VCaP (cell line): Measurements from ENCODE around the gene SIGMAR1.
"Not testable (repeated sequence)": the region's sequence is repeated elsewhere in the genome, so short reads cannot be mapped to it uniquely, and the experiment has no call there.

Experiments used
- H3K27ac ChIP-seq: fragments of 450-650 bp; 2 replicates; pipeline ENCODE4 v1.5.1; 2017
- TF ChIP-seq, protein P1 (sequence below): fragments of 450-650 bp; conservative IDR thresholded peaks from 2 replicates; pipeline ENCODE4 v1.5.1; 2017; ENCODE audit warnings: mild to moderate bottlenecking, moderate library complexity

The SIGMAR1 gene

DNA sequence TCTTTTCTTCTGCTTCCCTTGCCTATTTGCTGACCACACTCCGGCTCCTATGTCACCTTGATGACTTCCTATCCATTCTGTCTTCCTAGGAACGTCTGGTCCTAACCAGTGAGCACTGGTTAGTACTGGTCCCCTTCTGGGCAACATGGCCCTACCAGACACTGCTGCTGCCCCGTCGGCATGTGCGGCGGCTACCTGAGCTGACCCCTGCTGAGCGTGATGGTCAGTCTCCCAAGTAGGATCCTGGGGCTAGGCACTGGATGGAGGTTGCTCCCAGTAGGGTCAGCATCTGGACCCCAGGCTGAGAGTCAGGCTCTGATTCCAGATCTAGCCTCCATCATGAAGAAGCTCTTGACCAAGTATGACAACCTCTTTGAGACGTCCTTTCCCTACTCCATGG lies 11.1 kb upstream of the SIGMAR1 start:
- TF ChIP-seq, protein P1, sequence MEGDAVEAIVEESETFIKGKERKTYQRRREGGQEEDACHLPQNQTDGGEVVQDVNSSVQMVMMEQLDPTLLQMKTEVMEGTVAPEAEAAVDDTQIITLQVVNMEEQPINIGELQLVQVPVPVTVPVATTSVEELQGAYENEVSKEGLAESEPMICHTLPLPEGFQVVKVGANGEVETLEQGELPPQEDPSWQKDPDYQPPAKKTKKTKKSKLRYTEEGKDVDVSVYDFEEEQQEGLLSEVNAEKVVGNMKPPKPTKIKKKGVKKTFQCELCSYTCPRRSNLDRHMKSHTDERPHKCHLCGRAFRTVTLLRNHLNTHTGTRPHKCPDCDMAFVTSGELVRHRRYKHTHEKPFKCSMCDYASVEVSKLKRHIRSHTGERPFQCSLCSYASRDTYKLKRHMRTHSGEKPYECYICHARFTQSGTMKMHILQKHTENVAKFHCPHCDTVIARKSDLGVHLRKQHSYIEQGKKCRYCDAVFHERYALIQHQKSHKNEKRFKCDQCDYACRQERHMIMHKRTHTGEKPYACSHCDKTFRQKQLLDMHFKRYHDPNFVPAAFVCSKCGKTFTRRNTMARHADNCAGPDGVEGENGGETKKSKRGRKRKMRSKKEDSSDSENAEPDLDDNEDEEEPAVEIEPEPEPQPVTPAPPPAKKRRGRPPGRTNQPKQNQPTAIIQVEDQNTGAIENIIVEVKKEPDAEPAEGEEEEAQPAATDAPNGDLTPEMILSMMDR, result no peak
- H3K27ac ChIP-seq, result peak overlapping the region; percentile 95; the same call in 1 of the 2 replicates

DNA sequence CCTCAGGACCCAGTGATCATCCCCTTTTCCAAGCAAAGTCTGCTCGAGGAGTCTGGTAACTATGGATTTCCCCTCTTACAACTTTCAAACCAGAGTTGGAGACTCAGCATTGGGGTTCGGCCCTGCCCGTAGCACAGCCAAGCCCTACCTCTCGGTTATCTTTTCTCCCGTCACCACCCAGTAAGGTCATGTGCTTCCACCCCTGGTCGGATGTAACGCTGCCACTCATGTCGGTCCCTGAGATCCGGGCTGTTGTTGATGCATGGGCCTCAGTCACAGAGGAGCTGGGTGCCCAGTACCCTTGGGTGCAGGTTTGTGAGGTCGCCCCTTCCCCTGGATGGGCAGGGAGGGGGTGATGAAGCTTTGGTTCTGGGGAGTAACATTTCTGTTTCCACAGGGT lies 10.1 kb upstream of the SIGMAR1 start:
- TF ChIP-seq, protein P1, result no peak
- H3K27ac ChIP-seq, result peak overlapping the region; percentile 95

DNA sequence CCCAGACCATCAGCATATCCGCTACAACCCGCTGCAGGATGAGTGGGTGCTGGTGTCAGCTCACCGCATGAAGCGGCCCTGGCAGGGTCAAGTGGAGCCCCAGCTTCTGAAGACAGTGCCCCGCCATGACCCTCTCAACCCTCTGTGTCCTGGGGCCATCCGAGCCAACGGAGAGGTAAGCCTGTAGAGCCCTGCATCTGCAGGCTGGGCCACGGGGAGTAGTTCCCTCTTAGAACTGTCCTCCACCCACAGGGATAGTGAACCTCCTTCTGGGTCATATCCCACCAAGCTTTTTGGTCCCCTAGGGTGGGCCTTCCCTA lies 9.5 kb upstream of the SIGMAR1 start:
- peak overlapping the region; percentile 95 for H3K27ac ChIP-seq
- TF ChIP-seq, protein P1, result peak; percentile 3; the same call in 1 of the 2 replicates

DNA sequence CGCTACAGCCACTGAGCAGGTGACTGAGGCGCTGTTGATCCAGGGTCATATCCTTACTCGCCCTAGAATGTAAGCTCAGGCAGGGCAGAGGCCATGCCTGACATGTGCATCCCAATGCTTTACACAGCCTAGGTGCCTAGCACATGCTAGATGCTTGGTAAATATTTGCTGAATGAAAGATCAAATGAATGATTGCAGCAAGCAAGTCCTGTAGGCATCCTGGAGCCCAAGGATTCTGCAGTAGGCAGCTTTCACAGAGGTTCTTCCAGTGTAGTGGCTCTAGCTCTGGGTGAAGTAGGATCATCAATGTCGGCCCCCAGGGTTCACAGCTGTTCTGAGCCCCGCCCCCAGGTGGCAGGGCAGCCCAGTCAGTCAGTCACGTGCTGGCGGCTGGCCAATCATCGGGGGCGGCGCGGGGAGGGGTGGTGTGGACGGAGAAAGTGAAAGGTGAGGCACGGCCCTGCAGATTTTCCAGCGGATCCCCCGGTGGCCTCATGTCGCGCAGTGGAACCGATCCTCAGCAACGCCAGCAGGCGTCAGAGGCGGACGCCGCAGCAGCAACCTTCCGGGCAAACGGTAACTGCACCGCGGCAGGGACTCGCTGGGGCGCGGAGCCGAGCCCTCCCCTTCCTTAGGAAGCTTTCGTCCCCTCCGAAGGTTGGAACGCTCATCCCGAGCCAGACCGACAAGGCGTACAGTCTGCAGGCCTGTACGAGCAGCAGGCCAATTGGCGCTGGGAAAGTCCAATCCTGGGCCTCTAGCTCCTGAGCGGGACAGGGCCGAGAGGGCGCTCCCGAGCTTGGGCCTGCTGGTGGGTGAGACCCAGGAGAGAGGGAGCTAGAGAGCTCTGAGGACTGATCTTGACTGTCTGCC lies 8.9 kb upstream of the SIGMAR1 start, which contains the start of gene GALT:
Gene GALT, plus strand, starts transcription at position 465 of the 873 bp plus-strand sequence. Its CDS starts 30 bp downstream, at position 495.
- TF ChIP-seq, protein P1, result peak; percentile 64
- H3K27ac ChIP-seq, result peak within 1 kb of the TSS; percentile 95

DNA sequence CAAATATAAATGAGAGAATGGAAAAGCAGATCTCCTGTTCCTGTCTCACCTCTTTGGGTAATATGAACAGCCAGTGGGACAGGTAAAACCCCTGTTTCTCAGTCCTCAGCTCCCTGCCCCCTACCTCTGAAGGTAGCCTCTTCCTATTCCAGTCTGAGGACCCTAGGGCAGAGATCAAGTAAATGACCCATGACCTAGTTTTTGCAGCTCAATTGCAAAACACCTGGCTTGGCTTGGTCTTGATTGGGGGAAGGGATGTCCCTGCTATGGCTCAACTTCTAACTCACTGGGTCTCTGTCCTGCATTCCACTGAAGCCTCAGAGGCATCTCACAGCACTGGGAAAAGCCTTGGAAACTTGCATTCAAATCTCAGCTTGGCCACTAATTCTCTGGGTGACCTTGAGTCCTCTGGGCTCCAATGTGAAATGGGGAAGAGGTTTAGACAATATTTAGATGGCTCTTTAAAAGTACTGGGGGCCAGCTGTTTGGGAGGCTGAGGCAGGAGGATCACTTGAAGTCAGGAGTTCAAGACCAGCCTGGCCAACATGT lies 7.3 kb upstream of the SIGMAR1 start:
- TF ChIP-seq, protein P1, result no peak
- H3K27ac ChIP-seq, result no peak overlapping the region

DNA sequence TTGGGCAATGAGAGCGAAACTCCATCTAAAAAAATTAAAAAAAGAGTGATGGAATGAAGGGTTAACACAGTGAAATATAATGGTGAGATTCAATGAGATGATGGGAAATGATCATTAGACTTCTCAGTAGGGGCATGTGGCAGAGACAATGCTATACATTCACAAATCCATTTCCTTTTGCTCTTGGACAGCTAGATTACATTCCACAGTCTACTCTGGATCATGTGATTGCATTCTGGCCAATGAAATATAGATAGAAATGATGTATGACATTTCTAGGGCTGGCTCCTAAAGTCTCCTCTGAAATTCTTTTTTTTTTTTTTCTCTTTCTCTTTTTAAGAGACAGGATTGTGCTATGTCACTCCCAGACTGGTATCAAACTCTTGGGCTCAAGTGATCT lies 5.1 kb upstream of the SIGMAR1 start:
- TF ChIP-seq, protein P1, result no peak
- H3K27ac ChIP-seq, result no peak overlapping the region

DNA sequence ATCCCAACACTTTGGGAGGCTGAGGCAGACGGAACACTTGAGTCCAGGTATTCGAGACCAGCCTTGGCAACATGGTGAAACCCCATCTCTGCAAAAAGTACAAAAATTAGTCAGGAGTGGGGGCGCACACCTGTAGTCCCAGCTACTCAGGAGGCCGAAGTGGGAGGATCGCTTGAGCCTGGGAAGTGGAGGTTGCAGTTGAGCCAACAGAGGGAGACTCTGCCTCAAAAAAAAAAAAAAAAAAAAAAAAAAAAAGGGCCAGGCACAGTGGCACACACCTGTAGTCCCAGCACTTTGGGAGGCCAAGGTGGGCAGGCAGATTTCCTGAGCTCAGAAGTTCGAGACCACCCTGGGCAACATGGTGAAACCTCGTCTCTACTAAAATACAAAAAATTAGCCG lies 1.7 kb upstream of the SIGMAR1 start:
- not testable (repeated sequence) for H3K27ac ChIP-seq

DNA sequence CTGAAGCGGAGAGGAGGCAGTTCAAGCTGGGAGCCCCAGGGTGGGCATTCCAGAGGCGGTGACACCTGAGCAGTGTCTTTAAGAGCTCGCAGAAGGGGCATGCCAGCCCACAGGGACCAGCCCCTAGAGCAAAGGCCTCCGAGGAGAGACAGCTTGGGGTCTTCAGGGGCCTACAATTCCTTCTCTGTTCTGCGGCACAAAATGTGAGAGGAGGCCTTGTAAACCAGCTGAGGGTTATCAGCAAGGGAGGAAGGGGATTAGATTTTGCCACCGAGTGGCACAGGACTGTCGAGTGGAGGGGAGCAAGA lies 505 bp upstream of the SIGMAR1 start:
- H3K27ac ChIP-seq, result peak overlapping the region; percentile 92
- TF ChIP-seq, protein P1, result no peak
